OCI-LY3 (cell line): ENCODE results near the gene FRMD4B.

Experiments used
- H2AFZ ChIP-seq: fragments of 200-600, 300-600 bp; shearing (Covaris generic); 2 replicates; pipeline ENCODE4 v1.6.0; 2014; ENCODE audit warnings: antibody characterized with exemption, low read depth, low read length
- H3K27ac ChIP-seq: fragments of 200-600, 300-600 bp; sonication (generic); 2 replicates; pipeline ENCODE4 v1.5.1; 2014; ENCODE audit warnings: mild to moderate bottlenecking, low read length, moderate library complexity, mixed read lengths
- H3K27me3 ChIP-seq: fragments of 200-600, 300-600 bp; sonication (generic); 2 replicates; pipeline ENCODE4 v1.6.1; 2014; ENCODE audit warnings: low read depth, low read length, mixed read lengths
- H3K36me3 ChIP-seq: fragments of 200-600, 300-600 bp; sonication (generic); replicated peaks from 2 replicates; pipeline ENCODE3; 2014; ENCODE audit warnings: low read depth, low read length, mixed read lengths
- H3K4me1 ChIP-seq: fragments of 300-600, 200-600 bp; sonication (generic); 2 replicates; pipeline ENCODE4 v1.6.1; 2014; ENCODE audit warnings: low read length, mixed read lengths
- H3K4me2 ChIP-seq: fragments of 200-600, 300-600 bp; sonication (generic); 2 replicates; pipeline ENCODE4 v1.6.1; 2014; ENCODE audit warnings: low read length, mixed read lengths
- H3K4me3 ChIP-seq: fragments of 300-600, 200-600 bp; sonication (generic); 2 replicates; pipeline ENCODE4 v1.5.1; 2014; ENCODE audit warnings: antibody characterized with exemption, mild to moderate bottlenecking, low read length, moderate library complexity
- H3K79me2 ChIP-seq: fragments of 300-600, 200-600 bp; shearing (Covaris generic); 2 replicates; pipeline ENCODE4 v1.6.1; 2014; ENCODE audit warnings: mild to moderate bottlenecking, low read length, mixed read lengths
- H3K9ac ChIP-seq: fragments of 300-600, 200-600 bp; shearing (Covaris generic); 2 replicates; pipeline ENCODE4 v1.6.0; 2014; ENCODE audit warnings: mild to moderate bottlenecking, low read length, moderate library complexity
- H3K9me3 ChIP-seq: fragments of 200-600, 300-600 bp; shearing (Covaris generic); 2 replicates; pipeline ENCODE4 v1.6.1; 2014; ENCODE audit warnings: low read length, mixed read lengths; ENCODE audit not compliant: insufficient read depth
- H4K20me1 ChIP-seq: fragments of 200-600, 300-600 bp; sonication (generic); 2 replicates; pipeline ENCODE4 v1.6.1; 2016; ENCODE audit warnings: low read length, mixed read lengths; ENCODE audit not compliant: insufficient read depth
- EZH2phosphoT487 ChIP-seq: fragments of 200-600 bp; shearing (Covaris generic); IDR thresholded peaks from 2 replicates; pipeline ENCODE4 v1.6.1; 2018; ENCODE audit warnings: antibody characterized with exemption, mixed run types, low read depth
- TF ChIP-seq, protein P1 (sequence below): fragments of 200-600, 300-600 bp; sonication (generic); IDR thresholded peaks from 2 replicates; pipeline ENCODE4 v1.5.1; 2014; ENCODE audit warnings: antibody characterized with exemption, low read length, low read depth

Gene FRMD4B

DNA sequence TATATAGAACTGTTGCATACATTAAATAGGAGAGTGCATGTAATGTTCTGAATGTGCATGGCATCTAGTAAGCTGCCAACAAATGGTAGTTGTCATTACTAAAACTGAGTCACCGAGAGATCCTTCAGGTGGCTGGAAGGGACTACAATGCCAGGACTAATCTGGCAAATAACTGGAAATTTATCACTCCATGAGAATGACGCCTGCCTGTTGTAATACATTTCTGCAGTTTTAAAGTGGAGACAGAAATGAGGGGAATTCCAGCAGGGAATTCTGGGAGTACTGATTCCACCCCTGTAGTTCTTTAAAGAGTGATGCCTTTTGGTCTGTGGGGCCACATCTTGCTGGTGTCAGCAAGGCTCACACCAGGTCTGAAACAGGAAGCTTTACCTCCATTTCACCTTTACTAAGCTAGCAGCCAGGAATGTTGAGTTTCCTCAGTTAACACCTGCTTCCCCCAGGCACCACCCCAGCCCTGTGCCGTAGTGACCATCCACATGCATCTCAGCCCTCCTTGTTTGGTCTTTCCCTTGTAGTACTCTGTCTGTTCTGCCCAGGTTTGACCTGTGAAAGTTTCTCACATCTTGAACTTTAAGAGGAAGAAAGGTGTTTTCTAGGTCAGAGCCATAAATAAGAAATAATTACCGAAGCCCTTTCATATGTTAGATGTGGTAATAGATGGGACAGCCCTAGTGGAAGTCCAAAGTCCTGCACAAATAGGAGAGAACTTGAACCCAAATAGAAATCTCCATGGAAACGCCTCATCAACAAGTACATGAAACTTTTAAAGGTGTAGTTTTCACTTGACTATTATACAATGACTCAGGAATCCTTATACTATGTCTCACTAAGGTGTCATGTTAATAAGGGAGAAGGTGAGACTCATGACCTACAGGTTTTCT, 206.8 kb downstream of the FRMD4B start:
- H4K20me1 ChIP-seq = no peaks in the 10 kb centered on the region
- no peaks in the 10 kb centered on the region for H3K36me3 ChIP-seq

DNA sequence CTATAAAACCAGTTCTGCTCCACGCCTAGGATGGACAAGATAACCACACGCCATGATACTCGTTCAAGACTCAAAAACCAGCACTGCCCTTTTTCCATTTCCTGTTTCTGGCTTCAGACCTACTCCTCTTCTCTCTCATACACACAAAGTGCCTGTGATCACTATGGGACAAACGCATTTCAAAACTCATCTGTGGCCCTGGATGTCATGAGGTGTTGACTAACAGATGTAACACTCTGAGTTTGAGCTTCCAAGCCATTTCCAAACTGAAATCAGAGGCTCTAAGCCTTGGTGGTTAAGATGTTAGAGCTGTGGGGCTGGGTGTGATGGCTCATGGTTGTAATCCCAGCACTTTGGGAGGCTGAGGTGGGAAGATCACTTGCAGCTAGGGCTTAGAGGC, 207.8 kb downstream of the FRMD4B start:
- no peak overlapping the region for H3K9ac ChIP-seq
- H3K36me3 ChIP-seq = no peaks in the 10 kb centered on the region
- H3K4me1 ChIP-seq = no peaks in the 10 kb centered on the region
- 0 out of 2 replicates have a peak, but pooled peaks cover 8% of the 10 kb centered on the region for H3K27me3 ChIP-seq
- no peaks in the 10 kb centered on the region for H3K79me2 ChIP-seq
- no peak overlapping the region for H3K4me2 ChIP-seq
- no peaks in the 10 kb centered on the region for H3K9me3 ChIP-seq
- no peak for TF ChIP-seq EZH2phosphoT487
- TF ChIP-seq, protein P1, sequence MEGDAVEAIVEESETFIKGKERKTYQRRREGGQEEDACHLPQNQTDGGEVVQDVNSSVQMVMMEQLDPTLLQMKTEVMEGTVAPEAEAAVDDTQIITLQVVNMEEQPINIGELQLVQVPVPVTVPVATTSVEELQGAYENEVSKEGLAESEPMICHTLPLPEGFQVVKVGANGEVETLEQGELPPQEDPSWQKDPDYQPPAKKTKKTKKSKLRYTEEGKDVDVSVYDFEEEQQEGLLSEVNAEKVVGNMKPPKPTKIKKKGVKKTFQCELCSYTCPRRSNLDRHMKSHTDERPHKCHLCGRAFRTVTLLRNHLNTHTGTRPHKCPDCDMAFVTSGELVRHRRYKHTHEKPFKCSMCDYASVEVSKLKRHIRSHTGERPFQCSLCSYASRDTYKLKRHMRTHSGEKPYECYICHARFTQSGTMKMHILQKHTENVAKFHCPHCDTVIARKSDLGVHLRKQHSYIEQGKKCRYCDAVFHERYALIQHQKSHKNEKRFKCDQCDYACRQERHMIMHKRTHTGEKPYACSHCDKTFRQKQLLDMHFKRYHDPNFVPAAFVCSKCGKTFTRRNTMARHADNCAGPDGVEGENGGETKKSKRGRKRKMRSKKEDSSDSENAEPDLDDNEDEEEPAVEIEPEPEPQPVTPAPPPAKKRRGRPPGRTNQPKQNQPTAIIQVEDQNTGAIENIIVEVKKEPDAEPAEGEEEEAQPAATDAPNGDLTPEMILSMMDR = no peak
- no peak overlapping the region for H2AFZ ChIP-seq
- no peak overlapping the region for H3K4me3 ChIP-seq
- no peak overlapping the region for H3K27ac ChIP-seq
- H4K20me1 ChIP-seq = no peaks in the 10 kb centered on the region

More for the DNA sequence above, 206.8 kb downstream of the FRMD4B start:
- Histone ChIP-seq H3K4me3 (no peak overlapping the region), H3K27me3 (0 out of 2 replicates have a peak, but pooled peaks cover 8% of the 10 kb centered on the region), H3K4me1 (no peaks in the 10 kb centered on the region), H3K27ac (no peak overlapping the region), H3K9ac (no peak overlapping the region), H3K4me2 (no peak overlapping the region), H3K9me3 (no peaks in the 10 kb centered on the region), H3K79me2 (no peaks in the 10 kb centered on the region), H2AFZ (no peak overlapping the region)
- TF ChIP-seq EZH2phosphoT487 = no peak
- TF ChIP-seq, protein P1 = no peak

- H3K4me2 ChIP-seq = no peak overlapping the region
- H2AFZ ChIP-seq = no peak overlapping the region
- no peaks in the 10 kb centered on the region for H3K36me3 ChIP-seq
- H3K79me2 ChIP-seq = no peaks in the 10 kb centered on the region
- peaks cover 17% of the 10 kb centered on the region for H3K27me3 ChIP-seq
- no peak overlapping the region for H3K27ac ChIP-seq
- H4K20me1 ChIP-seq = no peaks in the 10 kb centered on the region
- no peaks in the 10 kb centered on the region for H3K4me1 ChIP-seq
- TF ChIP-seq EZH2phosphoT487 = no peak
- TF ChIP-seq, protein P1 = no peak
- H3K9ac ChIP-seq = no peak overlapping the region
- H3K4me3 ChIP-seq = no peak overlapping the region
- no peaks in the 10 kb centered on the region for H3K9me3 ChIP-seq
Observed at GRCh38 chr3:69174871-69175737, 210.8 kb downstream of the FRMD4B start.

DNA sequence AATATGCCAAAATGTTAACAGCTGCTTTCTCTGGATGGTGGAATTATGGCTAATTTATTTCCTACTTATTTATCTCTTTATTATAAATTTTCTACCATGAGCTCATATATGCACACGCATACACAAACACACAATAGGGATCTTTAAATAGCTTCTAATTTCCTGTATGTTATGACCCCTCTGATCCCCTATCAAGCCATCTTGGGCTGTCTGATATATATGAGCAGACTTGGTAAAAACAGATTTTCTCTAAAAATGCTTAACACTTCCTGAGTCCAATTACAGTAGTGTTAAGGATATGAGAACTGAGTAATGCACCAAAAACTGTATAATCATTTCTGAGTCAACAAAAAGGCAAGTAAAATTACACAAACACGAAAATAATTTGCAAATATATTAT, 211.4 kb downstream of the FRMD4B start:
- peaks cover 17% of the 10 kb centered on the region for H3K27me3 ChIP-seq
- no peak overlapping the region for H2AFZ ChIP-seq
- H3K4me2 ChIP-seq = no peak overlapping the region
- H3K4me3 ChIP-seq = no peak overlapping the region
- H3K4me1 ChIP-seq = no peaks in the 10 kb centered on the region
- no peak for TF ChIP-seq EZH2phosphoT487
- TF ChIP-seq, protein P1 = no peak
- no peak overlapping the region for H3K27ac ChIP-seq
- no peaks in the 10 kb centered on the region for H3K9me3 ChIP-seq
- no peaks in the 10 kb centered on the region for H3K36me3 ChIP-seq
- no peaks in the 10 kb centered on the region for H3K79me2 ChIP-seq
- no peak overlapping the region for H3K9ac ChIP-seq
- H4K20me1 ChIP-seq = no peaks in the 10 kb centered on the region
